Measurements from ENCODE around the gene DAZAP1. TPM values are rescaled to one million over a fixed set of nuclear protein-coding genes. Genes with fewer than 3 reads are reported as not detected.

DAZAP1 gene
- total RNA-seq, 4 donors from 2014 or later: 41.5 to 75.4 (median 49.2) TPM

- 78% methylated on average over 22 of the region's 36 CpGs for WGBS
- Histone ChIP-seq H3K36me3 (peaks cover 14% of the 10 kb centered on the region), H3K27ac (no peak overlapping the region), H3K9me3 (no peaks in the 10 kb centered on the region), H3K4me3 (no peak overlapping the region), H3K4me1 (peaks cover 96% of the 10 kb centered on the region), H3K27me3 (no peaks in the 10 kb centered on the region)
- no peak for DNase-seq (ENCODE audit: low spot score in 2 of 2)
- TF ChIP-seq, protein P1, sequence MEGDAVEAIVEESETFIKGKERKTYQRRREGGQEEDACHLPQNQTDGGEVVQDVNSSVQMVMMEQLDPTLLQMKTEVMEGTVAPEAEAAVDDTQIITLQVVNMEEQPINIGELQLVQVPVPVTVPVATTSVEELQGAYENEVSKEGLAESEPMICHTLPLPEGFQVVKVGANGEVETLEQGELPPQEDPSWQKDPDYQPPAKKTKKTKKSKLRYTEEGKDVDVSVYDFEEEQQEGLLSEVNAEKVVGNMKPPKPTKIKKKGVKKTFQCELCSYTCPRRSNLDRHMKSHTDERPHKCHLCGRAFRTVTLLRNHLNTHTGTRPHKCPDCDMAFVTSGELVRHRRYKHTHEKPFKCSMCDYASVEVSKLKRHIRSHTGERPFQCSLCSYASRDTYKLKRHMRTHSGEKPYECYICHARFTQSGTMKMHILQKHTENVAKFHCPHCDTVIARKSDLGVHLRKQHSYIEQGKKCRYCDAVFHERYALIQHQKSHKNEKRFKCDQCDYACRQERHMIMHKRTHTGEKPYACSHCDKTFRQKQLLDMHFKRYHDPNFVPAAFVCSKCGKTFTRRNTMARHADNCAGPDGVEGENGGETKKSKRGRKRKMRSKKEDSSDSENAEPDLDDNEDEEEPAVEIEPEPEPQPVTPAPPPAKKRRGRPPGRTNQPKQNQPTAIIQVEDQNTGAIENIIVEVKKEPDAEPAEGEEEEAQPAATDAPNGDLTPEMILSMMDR (IDR thresholded peaks at IDR 0.05): no peak
- no peak for TF ChIP-seq POLR2A (IDR thresholded peaks at IDR 0.05)
Measured at GRCh38 chr19:1412995-1413800, 5.8 kb downstream of the DAZAP1 start.

DNA sequence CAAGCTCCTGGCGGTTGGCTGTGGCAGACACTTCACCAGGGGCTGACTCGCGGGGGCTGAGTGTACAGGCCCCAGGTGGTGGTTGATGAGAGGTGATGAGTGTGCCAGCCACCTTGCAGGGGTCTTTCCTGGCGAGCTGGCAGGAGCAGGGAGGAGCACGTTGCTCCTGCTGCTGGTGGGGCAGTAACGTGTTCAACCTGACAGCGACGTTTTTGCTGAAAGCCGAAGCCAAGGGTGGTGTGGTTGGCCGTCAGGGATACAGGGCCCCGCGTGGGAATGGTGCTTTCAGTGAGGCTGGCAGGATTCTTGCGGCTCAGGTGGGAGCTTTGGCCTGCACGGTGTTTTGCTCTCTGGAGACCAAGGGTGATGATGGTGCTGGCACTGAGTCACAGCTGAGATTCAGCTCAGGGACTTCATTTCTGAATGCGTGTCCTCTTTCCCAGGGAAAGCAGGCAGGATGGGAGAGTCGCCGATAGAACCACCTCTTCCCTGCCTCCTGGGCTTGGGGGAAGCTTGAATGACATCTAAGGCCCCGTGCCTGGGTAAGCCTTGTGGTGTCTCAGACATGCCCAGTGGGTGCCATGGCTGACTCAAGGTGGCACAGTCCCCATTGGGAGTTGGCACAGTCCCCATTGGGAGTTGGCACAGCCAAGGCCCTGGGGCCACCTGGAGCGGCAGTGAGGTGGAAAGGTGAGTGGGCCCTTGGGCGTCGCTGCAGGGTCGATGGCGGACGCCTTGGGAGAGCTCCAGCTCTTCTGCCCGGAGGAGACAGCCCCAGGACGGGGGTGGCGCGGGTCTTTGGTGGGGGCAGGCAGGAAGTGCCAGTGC, 8.8 kb downstream of the DAZAP1 start:
- TF ChIP-seq POLR2A (IDR thresholded peaks at IDR 0.05): no peak
- no peak for TF ChIP-seq EP300 (IDR thresholded peaks at IDR 0.05)
- TF ChIP-seq, protein P1 (IDR thresholded peaks at IDR 0.05): no peak
- TF ChIP-seq POLR2AphosphoS5 (IDR thresholded peaks at IDR 0.05): no peak
- Histone ChIP-seq H3K9me3 (no peaks in the 10 kb centered on the region), H3K36me3 (peaks cover 42% of the 10 kb centered on the region), H3K4me1 (peaks cover 75% of the 10 kb centered on the region), H3K27ac (peak overlapping the region; percentile 92), H3K27me3 (no peaks in the 10 kb centered on the region), H3K4me3 (peak overlapping the region; percentile 26)
- DNase-seq (ENCODE audit: low spot score in 2 of 2): no peak
- 71% methylated on average over 13 of the region's 28 CpGs for WGBS

- WGBS: 64% methylated on average over 13 of the region's 21 CpGs
- Histone ChIP-seq H3K4me1 (peaks cover 66% of the 10 kb centered on the region), H3K36me3 (peaks cover 51% of the 10 kb centered on the region), H3K27me3 (no peaks in the 10 kb centered on the region), H3K9me3 (no peaks in the 10 kb centered on the region), H3K4me3 (no peak overlapping the region), H3K27ac (peak overlapping the region; percentile 92)
- DNase-seq (ENCODE audit: low spot score in 2 of 2): no peak
- TF ChIP-seq POLR2AphosphoS5 (IDR thresholded peaks at IDR 0.05) (no peak), POLR2A (IDR thresholded peaks at IDR 0.05) (no peak), EP300 (IDR thresholded peaks at IDR 0.05) (no peak)
- TF ChIP-seq, protein P1 (IDR thresholded peaks at IDR 0.05): no peak
Measured at GRCh38 chr19:1417145-1417544, 9.8 kb downstream of the DAZAP1 start.

- no peak for DNase-seq (ENCODE audit: low spot score in 2 of 2)
- Histone ChIP-seq H3K4me1 (peaks cover 58% of the 10 kb centered on the region), H3K36me3 (peaks cover 52% of the 10 kb centered on the region), H3K4me3 (no peak overlapping the region), H3K27me3 (no peaks in the 10 kb centered on the region), H3K9me3 (no peaks in the 10 kb centered on the region), H3K27ac (peak overlapping the region; percentile 92)
- no peak for TF ChIP-seq EP300 (IDR thresholded peaks at IDR 0.05)
- WGBS: 85% methylated on average over 24 of the region's 30 CpGs
Measured at GRCh38 chr19:1417681-1418495, 10.5 kb downstream of the DAZAP1 start.

DNA sequence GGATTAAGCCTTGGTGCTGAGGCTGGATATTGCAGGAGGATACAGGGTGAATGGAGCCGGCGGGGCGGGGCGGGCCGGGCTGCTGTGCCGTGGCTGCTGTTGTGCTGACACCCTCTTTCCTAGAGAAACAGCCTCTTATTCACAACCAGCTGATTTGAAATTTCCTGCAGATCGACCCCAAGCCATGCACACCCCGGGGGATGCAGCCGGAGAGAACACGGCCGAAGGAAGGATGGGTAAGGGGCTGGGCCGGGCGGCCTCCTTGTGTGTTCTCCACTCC, 11.1 kb downstream of the DAZAP1 start:
- Histone ChIP-seq H3K27ac (no peak overlapping the region), H3K36me3 (peaks cover 53% of the 10 kb centered on the region), H3K27me3 (no peaks in the 10 kb centered on the region), H3K4me1 (peaks cover 53% of the 10 kb centered on the region), H3K9me3 (no peaks in the 10 kb centered on the region), H3K4me3 (no peak overlapping the region)
- TF ChIP-seq, protein P1 (IDR thresholded peaks at IDR 0.05): no peak
- no peak for TF ChIP-seq POLR2AphosphoS5 (IDR thresholded peaks at IDR 0.05)
- TF ChIP-seq POLR2A (IDR thresholded peaks at IDR 0.05): no peak
- WGBS: 83% methylated on average over 13 of the region's 13 CpGs
- no peak for DNase-seq (ENCODE audit: low spot score in 2 of 2)

Measured in suprapubic skin (tissue), 4 donors.